ENCODE results near the gene EPHX1.

Gene EPHX1

DNA sequence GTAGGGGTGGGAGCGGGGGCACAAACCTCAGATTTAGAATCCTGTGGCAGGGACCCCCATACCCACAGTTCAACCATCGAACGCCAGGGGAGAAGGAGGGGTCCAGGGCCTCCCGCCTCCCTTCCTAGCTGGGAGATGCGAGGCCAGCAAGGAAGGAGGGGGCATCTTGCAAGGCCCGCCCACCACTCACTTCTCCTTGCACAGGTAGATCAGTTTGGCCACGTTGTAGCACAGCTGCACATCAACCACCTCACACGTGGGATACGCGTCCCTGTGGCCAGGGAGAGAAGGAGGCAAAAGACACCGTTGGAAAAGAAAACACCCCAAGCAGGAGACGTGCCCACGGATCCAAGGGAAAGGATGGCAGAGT lies 52.6 kb downstream of the EPHX1 start:
- no peak overlapping the region for H3K27ac ChIP-seq
- CTCF ChIA-PET, result no interaction called here
- no peak for DNase-seq (ENCODE audit: low spot score)
- POLR2A ChIA-PET (ENCODE audit: low non-redundant PET), result no interaction called here
- TF ChIP-seq, protein P1, sequence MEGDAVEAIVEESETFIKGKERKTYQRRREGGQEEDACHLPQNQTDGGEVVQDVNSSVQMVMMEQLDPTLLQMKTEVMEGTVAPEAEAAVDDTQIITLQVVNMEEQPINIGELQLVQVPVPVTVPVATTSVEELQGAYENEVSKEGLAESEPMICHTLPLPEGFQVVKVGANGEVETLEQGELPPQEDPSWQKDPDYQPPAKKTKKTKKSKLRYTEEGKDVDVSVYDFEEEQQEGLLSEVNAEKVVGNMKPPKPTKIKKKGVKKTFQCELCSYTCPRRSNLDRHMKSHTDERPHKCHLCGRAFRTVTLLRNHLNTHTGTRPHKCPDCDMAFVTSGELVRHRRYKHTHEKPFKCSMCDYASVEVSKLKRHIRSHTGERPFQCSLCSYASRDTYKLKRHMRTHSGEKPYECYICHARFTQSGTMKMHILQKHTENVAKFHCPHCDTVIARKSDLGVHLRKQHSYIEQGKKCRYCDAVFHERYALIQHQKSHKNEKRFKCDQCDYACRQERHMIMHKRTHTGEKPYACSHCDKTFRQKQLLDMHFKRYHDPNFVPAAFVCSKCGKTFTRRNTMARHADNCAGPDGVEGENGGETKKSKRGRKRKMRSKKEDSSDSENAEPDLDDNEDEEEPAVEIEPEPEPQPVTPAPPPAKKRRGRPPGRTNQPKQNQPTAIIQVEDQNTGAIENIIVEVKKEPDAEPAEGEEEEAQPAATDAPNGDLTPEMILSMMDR (conservative IDR thresholded peaks at IDR 0.05; ENCODE audit: low read depth), result no peak

DNA sequence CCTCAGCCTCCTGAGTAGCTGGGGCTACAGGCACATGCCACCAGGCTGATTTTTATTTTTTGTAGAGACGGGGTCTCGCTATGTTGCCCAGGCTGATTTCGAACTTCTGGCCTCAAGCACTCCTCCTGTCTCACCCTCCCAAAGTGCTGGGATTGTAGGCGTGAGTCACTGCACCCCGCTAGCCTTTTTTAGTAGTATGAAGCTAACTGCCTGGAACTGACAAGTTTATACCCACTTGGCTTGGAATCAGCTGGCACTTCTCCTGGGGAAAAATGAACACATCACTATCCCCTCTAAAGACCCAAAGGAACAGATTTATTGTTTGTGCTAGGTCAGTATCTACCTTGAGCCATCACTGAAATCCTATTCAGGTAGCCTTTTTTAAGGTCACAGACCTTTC lies 53.2 kb downstream of the EPHX1 start:
- ChIA-PET POLR2A (ENCODE audit: low non-redundant PET) (no interaction called here), CTCF (interaction anchor here (0.7 kb wide), 1 partner anchor 70 kb away, joined by 3 read pairs; no protein-coding TSS in a partner anchor)
- TF ChIP-seq, protein P1 (conservative IDR thresholded peaks at IDR 0.05; ENCODE audit: low read depth), result no peak
- no peak for DNase-seq (ENCODE audit: low spot score)
- no peak overlapping the region for H3K27ac ChIP-seq

DNA sequence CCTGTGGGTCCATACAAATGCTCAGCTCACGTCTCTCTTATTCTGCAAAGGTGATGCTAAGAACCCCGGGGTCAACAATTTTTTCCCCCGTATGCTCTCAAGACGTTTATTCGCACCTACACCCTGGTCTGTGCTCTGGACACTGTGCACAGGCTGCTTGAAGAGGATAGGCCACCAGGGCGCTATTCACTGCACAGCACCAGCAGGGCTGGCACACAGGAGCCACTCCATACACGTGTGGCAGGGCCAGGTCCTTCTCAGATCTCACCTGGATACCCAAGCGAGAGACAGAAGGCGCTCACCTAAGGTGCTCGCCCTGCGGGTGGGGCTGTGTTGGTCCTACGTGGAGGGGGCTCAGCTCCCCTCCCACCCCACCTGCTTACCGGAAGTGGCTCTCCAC lies 55.6 kb downstream of the EPHX1 start:
- ChIA-PET POLR2A (ENCODE audit: low non-redundant PET) (no interaction called here), CTCF (no interaction called here)
- TF ChIP-seq, protein P1 (conservative IDR thresholded peaks at IDR 0.05; ENCODE audit: low read depth), result no peak
- H3K27ac ChIP-seq, result 0 out of 2 replicates have a peak overlapping the region, but pooled peaks have one; percentile 32
- DNase-seq (ENCODE audit: low spot score), result no peak

DNA sequence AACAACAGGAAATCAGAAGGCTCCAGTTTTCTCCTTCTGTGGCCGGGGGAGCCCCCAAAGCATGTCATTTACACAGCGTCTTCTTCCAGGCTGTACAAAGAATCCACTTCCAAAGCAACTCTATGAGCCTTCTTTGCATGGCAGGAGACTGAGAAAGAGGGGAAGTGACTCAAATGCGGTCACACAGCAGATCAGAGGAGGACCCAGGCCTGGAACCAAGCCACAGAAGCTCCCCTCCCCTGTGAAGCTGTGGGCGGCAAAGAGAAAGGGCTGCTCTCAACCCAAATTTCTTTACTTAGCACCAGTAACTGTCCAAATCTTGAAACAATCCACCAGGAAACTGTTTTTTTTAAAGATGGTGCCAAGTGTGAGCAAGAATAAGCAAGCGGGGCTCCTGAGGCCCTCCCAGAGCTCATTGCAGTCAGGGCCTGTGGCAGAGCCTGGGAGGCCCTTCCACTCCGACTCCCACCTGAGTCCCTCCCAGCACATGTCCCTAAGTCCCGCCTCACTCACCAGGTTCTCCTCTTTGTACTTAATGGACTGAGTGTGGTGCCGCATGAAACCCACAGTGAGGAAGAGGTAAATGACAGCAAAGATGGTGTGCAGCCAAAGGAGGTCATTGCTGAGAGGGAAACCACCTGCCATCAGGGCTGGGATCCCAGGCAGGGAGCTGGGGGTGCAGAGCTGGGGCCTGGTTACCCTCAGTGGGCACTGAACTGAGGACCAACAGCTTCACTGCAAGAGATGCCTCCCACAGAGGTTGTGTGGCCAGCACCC lies 56.3 kb downstream of the EPHX1 start:
- H3K27ac ChIP-seq, result peak overlapping the region; percentile 11
- TF ChIP-seq, protein P1 (conservative IDR thresholded peaks at IDR 0.05; ENCODE audit: low read depth), result no peak
- DNase-seq (ENCODE audit: low spot score), result no peak
- CTCF ChIA-PET, result interaction anchor here (0.6 kb wide), 1 partner anchor 79 kb away, joined by 3 read pairs; no protein-coding TSS in a partner anchor
- POLR2A ChIA-PET (ENCODE audit: low non-redundant PET), result no interaction called here

DNA sequence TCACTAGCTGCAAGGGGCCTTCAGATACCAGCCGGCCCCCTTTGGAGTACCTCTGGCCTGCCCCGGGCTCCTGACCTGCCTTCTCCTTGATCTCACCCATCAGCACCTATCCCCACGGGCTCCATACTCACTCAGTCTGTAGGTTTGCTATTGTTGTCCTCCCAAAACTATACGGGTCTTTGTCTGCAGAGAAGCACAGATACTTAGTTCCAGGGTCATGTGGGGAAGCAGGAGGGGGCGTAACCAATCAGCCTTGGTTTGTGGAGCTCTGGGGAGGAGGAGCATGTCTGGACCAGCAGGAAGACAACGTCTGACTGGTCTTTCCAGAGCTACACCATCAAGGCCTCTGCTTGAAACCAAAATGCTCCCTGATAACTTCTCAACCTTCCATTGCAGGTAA lies 57.1 kb downstream of the EPHX1 start:
- CTCF ChIA-PET, result interaction anchor here (0.6 kb wide), 1 partner anchor 78 kb away, joined by 3 read pairs; no protein-coding TSS in a partner anchor
- no peak overlapping the region for H3K27ac ChIP-seq
- TF ChIP-seq, protein P1 (conservative IDR thresholded peaks at IDR 0.05; ENCODE audit: low read depth), result no peak
- POLR2A ChIA-PET (ENCODE audit: low non-redundant PET), result no interaction called here
- no peak for DNase-seq (ENCODE audit: low spot score)

GRCh38 chr1:225868631-225869330 lies 58.9 kb downstream of the EPHX1 start:
- TF ChIP-seq, protein P1 (conservative IDR thresholded peaks at IDR 0.05; ENCODE audit: low read depth), result no peak
- DNase-seq (ENCODE audit: low spot score), result no peak
- ChIA-PET CTCF (no interaction called here), POLR2A (ENCODE audit: low non-redundant PET) (no interaction called here)
- no peak overlapping the region for H3K27ac ChIP-seq
